Measurements from ENCODE around the gene CD6.

Gene CD6

GRCh38 chr11:60984149-60984548 is 12.7 kb downstream of the CD6 start:
- no peak for DNase-seq (ENCODE audit: low read depth)

DNA sequence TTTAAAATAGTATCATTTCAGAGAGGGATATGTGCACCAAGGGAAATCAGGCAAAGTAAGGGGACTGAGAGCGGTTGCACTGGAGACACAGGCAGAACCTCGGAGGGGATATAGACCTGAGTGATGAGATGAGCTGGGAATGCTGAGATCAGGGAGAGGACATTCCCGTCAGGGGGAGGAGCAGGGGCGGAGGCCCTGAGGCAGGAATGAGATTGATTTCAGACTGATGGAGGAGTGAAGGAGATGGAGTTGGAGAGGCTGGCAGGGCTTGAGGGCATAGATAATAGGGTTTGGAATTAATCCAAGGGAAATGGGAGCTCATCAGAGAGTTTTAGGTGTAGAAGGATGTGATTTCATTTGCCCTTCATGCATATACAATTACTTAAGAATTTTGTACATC is 13.2 kb downstream of the CD6 start:
- DNase-seq (ENCODE audit: low read depth), result no peak

DNA sequence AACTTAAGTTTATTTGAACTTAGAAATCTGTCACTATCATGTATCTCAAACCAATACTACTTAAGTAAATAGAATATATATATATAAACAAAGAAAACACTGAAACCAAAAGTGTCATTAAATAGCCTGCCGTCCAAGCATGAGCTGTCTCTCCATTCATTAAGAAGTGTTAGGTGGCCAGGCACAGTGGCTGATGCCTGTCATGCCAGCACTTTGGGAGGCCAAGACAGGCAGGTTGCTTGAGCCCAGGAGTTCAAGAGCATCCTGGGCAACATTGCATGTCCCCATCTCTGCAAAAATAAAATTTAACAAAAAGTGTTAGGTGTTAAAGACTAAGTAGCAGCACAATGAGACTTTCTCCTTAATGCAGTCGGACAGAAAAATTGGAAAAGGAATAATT is 14.0 kb downstream of the CD6 start:
- DNase-seq (ENCODE audit: low read depth), result no peak

DNA sequence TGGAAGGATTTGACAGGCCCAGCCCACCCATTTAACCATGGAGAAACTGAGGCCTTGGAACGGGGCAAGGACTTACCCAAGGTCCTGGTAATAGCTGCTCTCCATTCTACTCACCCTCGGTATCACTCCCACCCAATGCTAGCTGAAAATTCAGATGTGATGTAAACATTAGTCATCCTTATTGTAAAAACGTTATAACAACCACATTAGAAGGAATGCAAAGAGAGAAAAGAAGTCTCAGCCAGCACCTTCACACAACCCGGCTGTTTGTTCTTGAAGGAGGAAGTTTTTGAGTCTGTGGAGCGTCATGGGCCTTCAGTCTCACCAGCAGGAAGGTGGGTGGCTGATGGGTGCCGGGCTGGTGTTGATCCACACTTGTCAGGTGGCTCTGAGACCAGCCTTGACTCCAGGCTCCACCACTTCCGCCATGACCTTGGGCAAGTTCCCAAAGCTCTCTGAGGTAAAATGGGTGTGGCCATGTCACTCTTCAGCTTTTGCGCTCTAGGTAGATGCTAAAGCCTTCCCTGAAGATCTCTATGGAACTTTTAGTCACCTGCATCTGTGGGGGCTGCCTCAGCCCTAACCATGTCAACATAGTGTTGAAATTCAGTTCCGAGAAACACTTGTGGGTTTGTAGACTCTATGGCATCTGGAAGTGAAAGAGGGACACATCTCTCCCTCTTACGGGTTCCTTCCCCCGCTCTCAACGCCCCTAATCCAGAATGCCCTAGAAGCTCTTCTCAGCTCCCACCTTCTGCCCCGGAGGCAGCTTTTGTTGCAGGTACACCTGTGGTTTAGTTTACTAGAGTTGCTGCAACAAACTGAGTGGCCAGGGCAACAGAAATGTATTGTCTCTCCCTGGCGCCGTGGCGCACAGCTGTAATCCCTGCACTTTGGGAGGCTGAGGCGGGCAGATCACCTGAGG is 14.8 kb downstream of the CD6 start:
- DNase-seq (ENCODE audit: low read depth), result peak; percentile 81

GRCh38 chr11:60987577-60988277 is 16.2 kb downstream of the CD6 start:
- DNase-seq (ENCODE audit: low read depth), result peak; percentile 63

DNA sequence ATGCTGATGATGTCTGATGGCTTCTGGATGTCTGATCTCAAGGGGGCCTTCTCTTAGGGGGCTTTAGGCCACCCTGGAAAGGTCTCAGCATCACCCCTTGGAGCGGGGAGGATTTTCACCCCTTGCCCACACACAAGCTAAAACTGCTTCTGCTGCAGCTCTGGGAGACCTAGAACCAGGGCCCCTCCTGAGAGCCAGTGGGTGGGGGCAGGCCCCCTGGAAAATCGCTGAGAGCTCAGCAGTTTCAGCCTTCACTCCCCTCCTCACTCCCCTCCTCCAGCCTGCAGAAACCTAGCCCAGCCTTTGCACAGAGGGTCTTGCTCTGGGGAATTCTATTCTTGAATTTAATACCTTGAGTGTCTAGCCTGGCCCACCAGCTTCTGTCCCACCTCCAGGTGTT is 17.2 kb downstream of the CD6 start:
- DNase-seq (ENCODE audit: low read depth), result no peak

- DNase-seq (ENCODE audit: low read depth), result no peak
These were observed 17.7 kb downstream of the CD6 start for GRCh38 chr11:60989093-60989650.

DNA sequence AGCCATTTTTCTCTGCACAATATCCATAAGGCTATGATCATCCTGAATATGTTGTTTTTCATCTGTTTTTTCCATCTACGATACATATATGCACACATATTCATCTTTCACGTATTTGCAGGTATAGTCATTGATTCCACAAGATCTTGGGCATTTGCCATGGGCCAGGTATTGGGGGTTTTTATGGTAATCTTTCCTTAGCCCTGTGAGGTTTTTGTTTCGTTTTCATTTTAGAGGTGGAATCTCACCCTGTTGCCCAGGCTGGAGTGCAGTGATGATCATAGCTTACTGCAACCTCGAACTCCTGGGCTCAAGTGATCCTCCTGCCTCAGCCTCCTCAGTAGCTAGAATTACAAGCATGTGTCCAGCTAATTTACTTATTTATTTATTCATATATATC is 20.0 kb downstream of the CD6 start:
- DNase-seq (ENCODE audit: low read depth), result no peak

DNA sequence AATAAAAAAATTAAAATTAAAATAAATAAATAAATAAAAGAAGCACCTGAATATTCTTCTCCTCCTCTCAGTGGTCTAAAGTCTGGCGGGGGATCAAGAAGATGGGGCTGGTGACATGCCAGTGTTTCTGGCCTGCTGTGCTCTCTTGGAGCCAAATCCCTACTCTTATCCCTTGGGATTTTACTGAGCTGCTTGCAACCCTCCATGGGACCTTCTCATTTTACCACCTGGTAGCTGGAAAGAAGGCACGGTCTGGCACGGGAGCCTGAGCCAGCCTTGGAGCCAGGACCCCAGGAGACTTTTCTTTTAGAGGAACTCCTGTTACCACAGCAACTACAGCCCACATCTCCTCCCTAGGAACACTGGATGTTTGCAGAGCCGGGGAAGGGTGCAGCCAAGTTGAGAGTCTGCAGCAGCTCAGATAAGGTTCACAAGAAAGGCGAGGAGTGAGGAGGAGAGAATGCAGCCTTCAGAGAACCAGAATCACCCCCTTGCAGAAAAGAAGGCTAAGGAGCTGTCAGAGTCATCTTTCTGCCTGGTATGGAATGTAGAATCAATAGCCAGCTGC is 21.4 kb downstream of the CD6 start:
- DNase-seq (ENCODE audit: low read depth), result no peak

GRCh38 chr11:60993615-60994014 is 22.1 kb downstream of the CD6 start:
- no peak for DNase-seq (ENCODE audit: low read depth)

DNA sequence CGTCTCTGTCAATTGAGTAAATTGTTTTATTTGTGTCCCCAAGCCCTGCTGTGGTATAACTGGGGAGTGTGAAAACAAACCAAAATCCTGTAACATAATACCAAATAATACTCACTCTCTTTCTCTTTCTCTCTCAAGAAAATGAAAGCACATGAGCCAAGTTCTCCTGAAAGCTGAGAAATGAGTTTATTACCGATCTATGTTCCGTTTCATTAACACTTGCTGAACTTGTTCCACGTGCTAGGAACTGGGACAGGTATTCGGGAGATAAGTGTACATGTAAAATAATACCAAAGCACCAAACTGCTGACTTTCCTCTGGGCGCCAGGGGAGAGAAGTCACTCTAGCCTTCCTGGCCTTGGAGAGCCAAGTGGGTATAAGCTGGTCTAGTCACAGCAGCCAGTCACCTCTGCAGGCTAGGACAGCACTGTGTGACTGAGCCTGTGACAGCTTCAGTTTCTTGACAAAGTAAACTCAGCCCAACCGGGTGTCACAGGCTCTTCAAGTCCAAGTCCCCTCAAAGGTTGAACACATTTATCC is 23.1 kb downstream of the CD6 start:
- DNase-seq (ENCODE audit: low read depth), result no peak

- no peak for DNase-seq (ENCODE audit: low read depth)
These were observed 24.3 kb downstream of the CD6 start for GRCh38 chr11:60995798-60996197.

GRCh38 chr11:60996381-60997138 is 25.1 kb downstream of the CD6 start:
- no peak for DNase-seq (ENCODE audit: low read depth)

DNA sequence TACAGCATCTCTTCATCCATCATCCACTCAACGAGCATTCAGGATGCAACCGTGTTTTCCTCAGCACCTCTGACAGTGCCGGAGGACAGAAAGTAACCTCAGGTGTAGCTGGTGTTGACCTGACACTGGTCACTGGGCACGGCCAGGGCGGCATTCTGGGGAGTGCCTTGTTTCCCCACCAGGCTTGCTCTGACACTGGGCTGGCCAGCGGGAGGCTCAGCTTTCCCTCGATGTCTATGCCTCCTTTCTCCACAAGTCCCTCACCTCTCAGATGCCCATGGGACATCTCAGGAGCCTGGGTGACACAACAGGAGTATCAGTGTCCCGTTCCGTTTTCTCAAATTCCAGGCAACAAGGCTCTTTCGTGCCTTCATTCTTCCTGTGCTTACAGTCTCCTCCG is 28.9 kb downstream of the CD6 start:
- no peak for DNase-seq (ENCODE audit: low read depth)

DNA sequence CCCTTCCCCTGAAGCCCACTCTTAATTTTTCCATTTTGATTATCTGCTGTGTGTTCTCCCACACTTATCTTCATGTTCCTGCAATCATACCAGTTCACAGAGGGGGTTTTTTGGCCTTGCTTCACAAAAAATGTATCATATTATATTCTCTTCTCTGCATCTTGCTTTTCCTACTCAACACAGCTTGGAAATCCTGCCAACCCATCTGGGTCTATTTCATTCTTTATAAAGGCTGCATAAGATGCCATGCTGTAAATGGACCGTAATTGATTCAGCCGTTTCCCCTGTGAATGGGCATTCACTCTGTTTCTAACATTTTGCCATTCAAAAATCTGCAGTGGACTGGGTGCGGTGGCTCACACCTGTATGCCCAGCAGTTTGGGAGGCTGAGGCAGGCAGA is 30.5 kb downstream of the CD6 start:
- DNase-seq (ENCODE audit: low read depth), result no peak

- DNase-seq (ENCODE audit: low read depth), result no peak
These were observed 31.1 kb downstream of the CD6 start for GRCh38 chr11:61002598-61002997.

DNA sequence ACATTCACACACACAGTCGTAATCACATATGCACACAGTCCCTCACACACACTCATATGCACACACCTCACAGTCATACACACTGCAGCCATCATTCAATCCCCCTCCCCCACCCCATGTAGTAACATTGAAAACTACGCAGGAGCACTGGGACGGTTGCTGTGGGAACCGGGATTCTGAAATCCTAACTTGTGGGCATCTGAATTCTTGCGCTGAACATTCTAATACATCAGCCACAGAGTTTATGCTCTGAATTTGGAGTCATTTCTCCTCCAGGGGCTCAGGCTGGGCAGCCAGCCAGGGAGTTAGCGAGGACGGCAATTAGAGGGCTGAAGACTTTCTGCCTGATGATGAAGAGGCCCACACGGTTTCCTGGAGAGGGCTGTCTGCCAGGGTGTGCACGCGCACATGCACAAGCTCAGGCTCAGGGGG is 32.7 kb downstream of the CD6 start:
- DNase-seq (ENCODE audit: low read depth), result no peak

GRCh38 chr11:61004761-61005181 is 33.3 kb downstream of the CD6 start:
- no peak for DNase-seq (ENCODE audit: low read depth)

- no peak for DNase-seq (ENCODE audit: low read depth)
These were observed 36.0 kb downstream of the CD6 start for GRCh38 chr11:61007383-61007955.

GRCh38 chr11:61007956-61008896 is 36.7 kb downstream of the CD6 start:
- DNase-seq (ENCODE audit: low read depth), result no peak
